Activated CD8-positive, alpha-beta T cell treated with anti-CD3 and anti-CD28 coated beads, Interleukin-2, amount 10 ng/mL, durations not matched to agents 7 days and 5 days (primary cell): ENCODE measurements around the gene LENG9. TPM values are rescaled to one million over a fixed set of nuclear protein-coding genes. Genes with fewer than 3 reads are reported as not detected.
"Not testable (repeated sequence)": the region's sequence is repeated elsewhere in the genome, so short reads cannot be mapped to it uniquely, and the experiment has no call there.

Source experiments
- ATAC-seq: fragments of 150-1000 bp; cut with Tn5 transposase; one replicate; pipeline ENCODE4 v1.10.0; 2021; ENCODE audit warnings: moderate library complexity
- CTCF ChIA-PET: fragments of 350-600 bp; sonication (Branson Sonifier 250); formaldehyde crosslinking; loops from one replicate; lab custom pipeline; 2021; ENCODE audit warnings: antibody characterized with exemption; lab: Charles Lee
- POLR2A ChIA-PET: fragments of 350-600 bp; sonication (Branson Sonifier 250); formaldehyde crosslinking; loops from one replicate; lab custom pipeline; 2021; ENCODE audit warnings: antibody characterized with exemption; lab: Charles Lee
- DNase-seq: peaks from one replicate; pipeline ENCODE4 v3.0.0-alpha.2; 2020
- H3K27ac Mint-ChIP-seq: one replicate; pipeline ENCODE4 v1.8.0; 2021; ENCODE audit warnings: mild to moderate bottlenecking, mixed read lengths
- H3K27me3 Mint-ChIP-seq: one replicate; pipeline ENCODE4 v1.8.0; 2021; ENCODE audit warnings: low read depth, mixed read lengths
- H3K36me3 Mint-ChIP-seq: one replicate; pipeline ENCODE4 v1.8.0; 2021; ENCODE audit warnings: low read depth, mixed read lengths
- H3K4me1 Mint-ChIP-seq: one replicate; pipeline ENCODE4 v1.8.0; 2021; ENCODE audit warnings: low read depth, mixed read lengths
- H3K4me3 Mint-ChIP-seq: one replicate; pipeline ENCODE4 v1.8.0; 2021; ENCODE audit warnings: mild to moderate bottlenecking, mixed read lengths
- H3K9me3 Mint-ChIP-seq: one replicate; pipeline ENCODE4 v1.8.0; 2022; ENCODE audit warnings: mixed read lengths; ENCODE audit not compliant: insufficient read depth
- total RNA-seq, 2 experiments: library from RNA; stranded (reverse); gene quantifications; one replicate each; pipeline ENCODE4 v1.2.3, GENCODE V29; 2021

The LENG9 gene
- total RNA-seq, 2 experiments from 2014 or later, result 5.3 to 5.6 TPM

GRCh38 chr19:54475706-54476105 lies 12.1 kb upstream of the LENG9 start:
- no peaks in the 10 kb centered on the region for H3K36me3 Mint-ChIP-seq
- H3K4me3 Mint-ChIP-seq, result no peak overlapping the region
- ATAC-seq, result no peak
- H3K27me3 Mint-ChIP-seq, result peaks cover 37% of the 10 kb centered on the region
- no peaks in the 10 kb centered on the region for H3K9me3 Mint-ChIP-seq
- no peak overlapping the region for H3K27ac Mint-ChIP-seq
- peaks cover 26% of the 10 kb centered on the region for H3K4me1 Mint-ChIP-seq
- no peak for DNase-seq
- CTCF ChIA-PET, result no interaction called here
- POLR2A ChIA-PET, result no interaction called here

- POLR2A ChIA-PET, result no interaction called here
- ATAC-seq, result no peak
These were observed 10.4 kb upstream of the LENG9 start for GRCh38 chr19:54473892-54474372.

GRCh38 chr19:54473071-54473891 lies 9.7 kb upstream of the LENG9 start, which contains the start of gene CDC42EP5:
Gene CDC42EP5 (minus strand): TSS chr19:54473296. CDS start chr19:54465547, 7,749 bp downstream.
- Mint-ChIP-seq H3K27me3 (peaks cover 55% of the 10 kb centered on the region), H3K9me3 (no peaks in the 10 kb centered on the region), H3K4me3 (no peak within 1 kb of the TSS), H3K4me1 (peaks cover 12% of the 10 kb centered on the region), H3K36me3 (no peaks in the 10 kb centered on the region), H3K27ac (no peak within 1 kb of the TSS)
- DNase-seq (no peak), ATAC-seq (peak; percentile 43)
- POLR2A ChIA-PET, result no interaction called here
- CTCF ChIA-PET, result interaction anchor here (0.8 to 1.1 kb wide), 2 partner anchors 8 to 199 kb away, joined by 3 to 5 read pairs; no protein-coding TSS in a partner anchor

More at GRCh38 chr19:54473892-54474372, 10.4 kb upstream of the LENG9 start:
- no peak overlapping the region for H3K4me3 Mint-ChIP-seq
- no peak overlapping the region for H3K27ac Mint-ChIP-seq
- H3K4me1 Mint-ChIP-seq, result peaks cover 16% of the 10 kb centered on the region
- no peak for DNase-seq
- CTCF ChIA-PET, result no interaction called here
- peaks cover 53% of the 10 kb centered on the region for H3K27me3 Mint-ChIP-seq
- H3K9me3 Mint-ChIP-seq, result no peaks in the 10 kb centered on the region
- H3K36me3 Mint-ChIP-seq, result no peaks in the 10 kb centered on the region

- ChIA-PET CTCF (no interaction called here), POLR2A (no interaction called here)
- H3K9me3 Mint-ChIP-seq, result no peaks in the 10 kb centered on the region
- H3K4me3 Mint-ChIP-seq, result no peak overlapping the region
- DNase-seq (no peak), ATAC-seq (peak; percentile 50)
- H3K36me3 Mint-ChIP-seq, result no peaks in the 10 kb centered on the region
- H3K27ac Mint-ChIP-seq, result no peak overlapping the region
- H3K27me3 Mint-ChIP-seq, result peaks cover 52% of the 10 kb centered on the region
- H3K4me1 Mint-ChIP-seq, result peaks cover 12% of the 10 kb centered on the region
These were observed 7.6 kb upstream of the LENG9 start for GRCh38 chr19:54470991-54471782.

- H3K9me3 Mint-ChIP-seq, result no peaks in the 10 kb centered on the region
- H3K27ac Mint-ChIP-seq, result no peak overlapping the region
These were observed 6.8 kb upstream of the LENG9 start for GRCh38 chr19:54470276-54470887.

GRCh38 chr19:54469496-54469934 lies 5.9 kb upstream of the LENG9 start:
- DNase-seq (no peak), ATAC-seq (no peak)
- H3K4me1 Mint-ChIP-seq, result peaks cover 18% of the 10 kb centered on the region

More at GRCh38 chr19:54470276-54470887, 6.8 kb upstream of the LENG9 start:
- peaks cover 15% of the 10 kb centered on the region for H3K4me1 Mint-ChIP-seq
- POLR2A ChIA-PET, result no interaction called here
- DNase-seq (no peak), ATAC-seq (no peak)
- CTCF ChIA-PET, result no interaction called here
- no peaks in the 10 kb centered on the region for H3K36me3 Mint-ChIP-seq
- peaks cover 56% of the 10 kb centered on the region for H3K27me3 Mint-ChIP-seq
- H3K4me3 Mint-ChIP-seq, result no peak overlapping the region

GRCh38 chr19:54466110-54466480 lies 2.5 kb upstream of the LENG9 start:
- H3K9me3 Mint-ChIP-seq, H3K27ac Mint-ChIP-seq, DNase-seq, CTCF ChIA-PET, ATAC-seq: not testable (repeated sequence)
- Mint-ChIP-seq H3K4me3 (peak overlapping the region; percentile 50), H3K27me3 (peaks cover 40% of the 10 kb centered on the region), H3K4me1 (peaks cover 31% of the 10 kb centered on the region), H3K36me3 (peaks cover 15% of the 10 kb centered on the region)
- POLR2A ChIA-PET, result interaction anchor here (0.6 to 0.7 kb wide), 2 partner anchors 120 to 933 kb away, joined by 3 read pairs; no protein-coding TSS in a partner anchor

More at GRCh38 chr19:54469496-54469934, 5.9 kb upstream of the LENG9 start:
- POLR2A ChIA-PET, result no interaction called here
- CTCF ChIA-PET, result interaction anchor here (1.0 kb wide), 1 partner anchor 206 kb away, joined by 3 read pairs; no protein-coding TSS in a partner anchor
- Mint-ChIP-seq H3K36me3 (no peaks in the 10 kb centered on the region), H3K27me3 (peaks cover 54% of the 10 kb centered on the region), H3K27ac (no peak overlapping the region), H3K9me3 (no peaks in the 10 kb centered on the region), H3K4me3 (no peak overlapping the region)

- no peak for DNase-seq
- POLR2A ChIA-PET, result interaction anchor here (0.6 to 0.7 kb wide), 2 partner anchors 119 to 933 kb away, joined by 3 read pairs; no protein-coding TSS in a partner anchor
- Mint-ChIP-seq H3K9me3 (no peaks in the 10 kb centered on the region), H3K4me3 (peak overlapping the region; percentile 50), H3K27ac (no peak overlapping the region), H3K4me1 (peaks cover 27% of the 10 kb centered on the region), H3K27me3 (peaks cover 36% of the 10 kb centered on the region), H3K36me3 (peaks cover 20% of the 10 kb centered on the region)
- ATAC-seq, result no peak
- CTCF ChIA-PET, result interaction anchor here (0.5 kb wide), 1 partner anchor 87 kb away, joined by 3 read pairs; no protein-coding TSS in a partner anchor
These were observed 2.0 kb upstream of the LENG9 start for GRCh38 chr19:54465426-54466109.

GRCh38 chr19:54464630-54465425 lies 1.2 kb upstream of the LENG9 start:
- peak; percentile 90 for DNase-seq
- peak overlapping the region; percentile 85 for H3K4me3 Mint-ChIP-seq
- CTCF ChIA-PET, result no interaction called here
- POLR2A ChIA-PET, result no interaction called here
- H3K9me3 Mint-ChIP-seq, result no peaks in the 10 kb centered on the region
- peaks cover 28% of the 10 kb centered on the region for H3K4me1 Mint-ChIP-seq
- peaks cover 28% of the 10 kb centered on the region for H3K27me3 Mint-ChIP-seq
- peaks cover 22% of the 10 kb centered on the region for H3K36me3 Mint-ChIP-seq
- H3K27ac Mint-ChIP-seq, result peak overlapping the region; percentile 91
- ATAC-seq, result peak; percentile 59

- Mint-ChIP-seq H3K27me3 (peaks cover 21% of the 10 kb centered on the region), H3K27ac (peak overlapping the region; percentile 91), H3K4me1 (peaks cover 33% of the 10 kb centered on the region), H3K36me3 (peaks cover 28% of the 10 kb centered on the region), H3K9me3 (no peaks in the 10 kb centered on the region), H3K4me3 (peak overlapping the region; percentile 85)
- ATAC-seq, result peak; percentile 60
- POLR2A ChIA-PET, result interaction anchor here (0.6 to 2.2 kb wide), 5 partner anchors 11 to 44 kb away, joined by 3 to 22 read pairs (median 4); partner anchors contain the start of gene LENG8
- CTCF ChIA-PET, result interaction anchor here (0.8 kb wide), 1 partner anchor 16 kb away, joined by 6 read pairs; no protein-coding TSS in a partner anchor
- DNase-seq, result peak; percentile 96
These were observed 559 bp upstream of the LENG9 start for GRCh38 chr19:54464044-54464629.
